ENCODE measurements around the gene TRMO.

TRMO gene

DNA sequence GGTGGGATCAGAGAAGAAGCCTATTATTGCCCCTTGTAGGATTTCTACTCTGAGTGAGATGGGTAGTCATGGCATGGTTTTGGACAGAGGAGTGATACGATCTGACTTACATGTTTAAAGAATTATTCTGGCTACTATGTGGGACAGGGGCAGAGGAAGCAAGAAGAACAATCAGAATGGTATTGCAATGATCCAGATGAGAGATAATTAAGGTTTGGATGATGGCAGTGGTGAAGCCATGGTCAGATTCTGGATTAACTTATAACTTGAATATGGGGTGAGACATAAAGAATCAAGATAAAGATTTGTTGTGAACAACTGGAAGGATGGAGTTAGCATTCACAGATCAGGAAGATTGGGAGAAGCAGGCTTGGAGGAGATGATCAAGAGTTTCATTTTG lies 19.0 kb upstream of the TRMO start (continued):
- TF ChIP-seq, protein P1, sequence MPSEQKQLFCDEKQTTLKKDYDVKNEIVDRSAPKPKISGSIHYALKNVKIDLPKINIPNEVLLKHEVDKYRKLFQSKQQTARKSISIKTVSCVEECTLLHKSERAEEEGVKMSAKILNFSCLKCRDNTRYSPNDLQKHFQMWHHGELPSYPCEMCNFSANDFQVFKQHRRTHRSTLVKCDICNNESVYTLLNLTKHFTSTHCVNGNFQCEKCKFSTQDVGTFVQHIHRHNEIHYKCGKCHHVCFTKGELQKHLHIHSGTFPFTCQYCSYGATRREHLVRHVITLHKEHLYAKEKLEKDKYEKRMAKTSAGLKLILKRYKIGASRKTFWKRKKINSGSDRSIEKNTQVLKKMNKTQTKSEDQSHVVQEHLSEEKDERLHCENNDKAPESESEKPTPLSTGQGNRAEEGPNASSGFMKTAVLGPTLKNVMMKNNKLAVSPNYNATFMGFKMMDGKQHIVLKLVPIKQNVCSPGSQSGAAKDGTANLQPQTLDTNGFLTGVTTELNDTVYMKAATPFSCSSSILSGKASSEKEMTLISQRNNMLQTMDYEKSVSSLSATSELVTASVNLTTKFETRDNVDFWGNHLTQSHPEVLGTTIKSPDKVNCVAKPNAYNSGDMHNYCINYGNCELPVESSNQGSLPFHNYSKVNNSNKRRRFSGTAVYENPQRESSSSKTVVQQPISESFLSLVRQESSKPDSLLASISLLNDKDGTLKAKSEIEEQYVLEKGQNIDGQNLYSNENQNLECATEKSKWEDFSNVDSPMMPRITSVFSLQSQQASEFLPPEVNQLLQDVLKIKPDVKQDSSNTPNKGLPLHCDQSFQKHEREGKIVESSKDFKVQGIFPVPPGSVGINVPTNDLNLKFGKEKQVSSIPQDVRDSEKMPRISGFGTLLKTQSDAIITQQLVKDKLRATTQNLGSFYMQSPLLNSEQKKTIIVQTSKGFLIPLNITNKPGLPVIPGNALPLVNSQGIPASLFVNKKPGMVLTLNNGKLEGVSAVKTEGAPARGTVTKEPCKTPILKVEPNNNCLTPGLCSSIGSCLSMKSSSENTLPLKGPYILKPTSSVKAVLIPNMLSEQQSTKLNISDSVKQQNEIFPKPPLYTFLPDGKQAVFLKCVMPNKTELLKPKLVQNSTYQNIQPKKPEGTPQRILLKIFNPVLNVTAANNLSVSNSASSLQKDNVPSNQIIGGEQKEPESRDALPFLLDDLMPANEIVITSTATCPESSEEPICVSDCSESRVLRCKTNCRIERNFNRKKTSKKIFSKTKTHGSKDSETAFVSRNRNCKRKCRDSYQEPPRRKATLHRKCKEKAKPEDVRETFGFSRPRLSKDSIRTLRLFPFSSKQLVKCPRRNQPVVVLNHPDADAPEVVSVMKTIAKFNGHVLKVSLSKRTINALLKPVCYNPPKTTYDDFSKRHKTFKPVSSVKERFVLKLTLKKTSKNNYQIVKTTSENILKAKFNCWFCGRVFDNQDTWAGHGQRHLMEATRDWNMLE (tag by site-specific recombination; conservative IDR thresholded peaks at IDR 0.05; ENCODE audit: low read depth), result no peak
- TF ChIP-seq ZBTB8A (tag by site-specific recombination; IDR thresholded peaks at IDR 0.05) (no peak), ZNF274 (IDR thresholded peaks at IDR 0.05; ENCODE audit: low read length) (no peak), ZNF274 (tag by site-specific recombination; IDR thresholded peaks at IDR 0.05; ENCODE audit: borderline replicate concordance) (no peak)
- TF ChIP-seq, protein P2, sequence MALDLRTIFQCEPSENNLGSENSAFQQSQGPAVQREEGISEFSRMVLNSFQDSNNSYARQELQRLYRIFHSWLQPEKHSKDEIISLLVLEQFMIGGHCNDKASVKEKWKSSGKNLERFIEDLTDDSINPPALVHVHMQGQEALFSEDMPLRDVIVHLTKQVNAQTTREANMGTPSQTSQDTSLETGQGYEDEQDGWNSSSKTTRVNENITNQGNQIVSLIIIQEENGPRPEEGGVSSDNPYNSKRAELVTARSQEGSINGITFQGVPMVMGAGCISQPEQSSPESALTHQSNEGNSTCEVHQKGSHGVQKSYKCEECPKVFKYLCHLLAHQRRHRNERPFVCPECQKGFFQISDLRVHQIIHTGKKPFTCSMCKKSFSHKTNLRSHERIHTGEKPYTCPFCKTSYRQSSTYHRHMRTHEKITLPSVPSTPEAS (tag by site-specific recombination; IDR thresholded peaks at IDR 0.05), result no peak

DNA sequence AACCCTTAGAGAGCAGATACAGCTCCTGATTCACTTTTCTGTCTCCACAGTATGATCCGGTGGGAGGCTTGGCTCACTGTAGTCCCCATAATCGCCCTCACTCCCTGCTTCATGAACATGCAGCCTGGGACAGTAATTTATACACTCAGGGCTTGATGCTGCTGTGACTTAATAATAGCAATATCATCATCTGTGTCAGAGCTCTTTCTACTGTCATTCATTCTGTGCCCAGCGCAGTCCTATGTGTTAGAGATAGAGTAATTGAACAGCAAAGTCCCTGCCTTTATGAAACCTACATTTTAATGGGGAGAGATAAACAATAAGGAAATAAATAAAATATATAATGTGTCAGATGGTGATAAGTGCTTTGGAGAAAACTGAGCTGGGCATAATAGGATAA lies 18.4 kb upstream of the TRMO start:
- no peak overlapping the region for H3K4me3 ChIP-seq (ENCODE audit: low read depth, low read length)
- H3K36me3 ChIP-seq (ENCODE audit: control insufficient read depth in 2 of 2, insufficient read depth in 1 of 2, low read length in 2 of 2), result no peaks in the 10 kb centered on the region
- no peak overlapping the region for H3K27ac ChIP-seq (ENCODE audit: extremely low read depth, low read depth, low read length)
- no peaks in the 10 kb centered on the region for H3K9me3 ChIP-seq (ENCODE audit: control insufficient read depth, insufficient read depth, low read depth, low read length)
- H3K4me1 ChIP-seq (ENCODE audit: control insufficient read depth, insufficient read depth, low read length), result no peaks in the 10 kb centered on the region
- ChIA-PET POLR2A (no interaction called here), CTCF (interaction anchor here (1.2 to 3.1 kb wide), 2 partner anchors 18 to 51 kb away, joined by 3 to 28 read pairs; partner anchors contain the start of gene TRMO)
- TF ChIP-seq KLF1 (tag by site-specific recombination; IDR thresholded peaks at IDR 0.05), result no peak
- TF ChIP-seq GLIS2 (tag by site-specific recombination; IDR thresholded peaks at IDR 0.05), result no peak
- TF ChIP-seq, protein P3, sequence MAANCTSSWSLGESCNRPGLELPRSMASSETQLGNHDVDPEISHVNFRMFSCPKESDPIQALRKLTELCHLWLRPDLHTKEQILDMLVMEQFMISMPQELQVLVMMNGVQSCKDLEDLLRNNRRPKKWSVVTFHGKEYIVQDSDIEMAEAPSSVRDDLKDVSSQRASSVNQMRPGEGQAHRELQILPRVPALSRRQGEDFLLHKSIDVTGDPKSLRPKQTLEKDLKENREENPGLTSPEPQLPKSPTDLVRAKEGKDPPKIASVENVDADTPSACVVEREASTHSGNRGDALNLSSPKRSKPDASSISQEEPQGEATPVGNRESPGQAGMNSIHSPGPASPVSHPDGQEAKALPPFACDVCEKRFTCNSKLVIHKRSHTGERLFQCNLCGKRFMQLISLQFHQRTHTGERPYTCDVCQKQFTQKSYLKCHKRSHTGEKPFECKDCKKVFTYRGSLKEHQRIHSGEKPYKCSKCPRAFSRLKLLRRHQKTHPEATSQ (tag by site-specific recombination; IDR thresholded peaks at IDR 0.05), result no peak

DNA sequence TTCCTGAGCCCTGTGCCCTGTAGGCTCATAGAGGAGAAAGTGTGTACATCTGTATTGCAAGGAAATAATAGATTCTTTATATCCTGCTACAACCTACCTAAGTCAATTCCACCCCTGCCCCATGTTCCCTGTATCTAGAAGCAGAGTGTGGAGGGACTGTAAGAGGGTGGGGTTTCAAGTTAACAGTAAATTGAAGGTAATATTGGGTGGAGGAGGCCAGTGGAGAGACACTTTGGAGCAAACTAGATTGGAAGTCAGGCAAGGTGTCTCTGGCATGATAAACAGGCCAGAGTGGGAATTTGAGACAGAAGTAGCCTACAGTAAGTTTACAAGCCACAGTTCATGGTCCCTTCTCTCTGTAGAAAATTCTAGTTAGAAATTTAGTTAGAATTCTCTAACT lies 17.9 kb upstream of the TRMO start:
- Histone ChIP-seq H3K4me1 (ENCODE audit: control insufficient read depth, insufficient read depth, low read length) (no peaks in the 10 kb centered on the region), H3K36me3 (ENCODE audit: control insufficient read depth in 2 of 2, insufficient read depth in 1 of 2, low read length in 2 of 2) (no peaks in the 10 kb centered on the region), H3K4me3 (ENCODE audit: low read depth, low read length) (no peak overlapping the region), H3K27ac (ENCODE audit: extremely low read depth, low read depth, low read length) (no peak overlapping the region), H3K9me3 (ENCODE audit: control insufficient read depth, insufficient read depth, low read depth, low read length) (no peaks in the 10 kb centered on the region)
- POLR2A ChIA-PET, result no interaction called here
- CTCF ChIA-PET, result interaction anchor here (0.6 kb wide), 1 partner anchor 94 kb away, joined by 3 read pairs; no protein-coding TSS in a partner anchor
- TF ChIP-seq OSR2 (tag by site-specific recombination; IDR thresholded peaks at IDR 0.05), result no peak
- TF ChIP-seq TCF7L2 (IDR thresholded peaks at IDR 0.05; ENCODE audit: borderline replicate concordance, low read depth, low read length), result no peak
- TF ChIP-seq YY1 (tag by site-specific recombination; IDR thresholded peaks at IDR 0.05), result no peak
- no peak for TF ChIP-seq ZBTB48 (tag by site-specific recombination; IDR thresholded peaks at IDR 0.05)
- TF ChIP-seq SALL2 (tag by site-specific recombination; IDR thresholded peaks at IDR 0.05; ENCODE audit: borderline replicate concordance), result no peak
- TF ChIP-seq, protein P1 (tag by site-specific recombination; conservative IDR thresholded peaks at IDR 0.05; ENCODE audit: low read depth), result no peak
- TF ChIP-seq, protein P4, sequence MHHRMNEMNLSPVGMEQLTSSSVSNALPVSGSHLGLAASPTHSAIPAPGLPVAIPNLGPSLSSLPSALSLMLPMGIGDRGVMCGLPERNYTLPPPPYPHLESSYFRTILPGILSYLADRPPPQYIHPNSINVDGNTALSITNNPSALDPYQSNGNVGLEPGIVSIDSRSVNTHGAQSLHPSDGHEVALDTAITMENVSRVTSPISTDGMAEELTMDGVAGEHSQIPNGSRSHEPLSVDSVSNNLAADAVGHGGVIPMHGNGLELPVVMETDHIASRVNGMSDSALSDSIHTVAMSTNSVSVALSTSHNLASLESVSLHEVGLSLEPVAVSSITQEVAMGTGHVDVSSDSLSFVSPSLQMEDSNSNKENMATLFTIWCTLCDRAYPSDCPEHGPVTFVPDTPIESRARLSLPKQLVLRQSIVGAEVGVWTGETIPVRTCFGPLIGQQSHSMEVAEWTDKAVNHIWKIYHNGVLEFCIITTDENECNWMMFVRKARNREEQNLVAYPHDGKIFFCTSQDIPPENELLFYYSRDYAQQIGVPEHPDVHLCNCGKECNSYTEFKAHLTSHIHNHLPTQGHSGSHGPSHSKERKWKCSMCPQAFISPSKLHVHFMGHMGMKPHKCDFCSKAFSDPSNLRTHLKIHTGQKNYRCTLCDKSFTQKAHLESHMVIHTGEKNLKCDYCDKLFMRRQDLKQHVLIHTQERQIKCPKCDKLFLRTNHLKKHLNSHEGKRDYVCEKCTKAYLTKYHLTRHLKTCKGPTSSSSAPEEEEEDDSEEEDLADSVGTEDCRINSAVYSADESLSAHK (tag by site-specific recombination; IDR thresholded peaks at IDR 0.05), result no peak
- no peak for TF ChIP-seq ZNF175 (tag by site-specific recombination; IDR thresholded peaks at IDR 0.05)
- TF ChIP-seq ZBTB21 (tag by site-specific recombination; IDR thresholded peaks at IDR 0.05), result no peak

Data from HEK293 (cell line).